Kidney (tissue), 14 donors: ENCODE data around the gene DACT2. TPM values are rescaled to one million over a fixed set of nuclear protein-coding genes. Genes with fewer than 3 reads are reported as not detected.

Source experiments
- DNase-seq, 5 donors: peaks; one replicate each; pipeline ENCODE4 v3.0.0-alpha.2; 2013 to 2020
- FAIRE-seq: peaks from 2 replicates; lab custom pipeline; 2012; peaks lifted over from hg19 to GRCh38; lab: Jason Lieb, UNC
- H3K27ac ChIP-seq, 2 donors: one replicate each; pipeline ENCODE4 v1.7.0; 2013; ENCODE audit warnings: low read depth in 2 of 2, low read length in 2 of 2, inconsistent platforms in 1 of 2
- H3K27me3 ChIP-seq: one replicate; pipeline ENCODE4 v1.7.1; 2013; ENCODE audit warnings: low read length, inconsistent platforms; ENCODE audit not compliant: control insufficient read depth, insufficient read depth
- H3K36me3 ChIP-seq, 3 donors: one replicate each; pipeline versions ENCODE4 v1.7.0 to v1.7.1; 2013; ENCODE audit warnings: low read length in 3 of 3, control low read depth in 1 of 3, inconsistent platforms in 1 of 3; ENCODE audit not compliant: insufficient read depth in 3 of 3, control insufficient read depth in 2 of 3
- H3K4me1 ChIP-seq, 3 donors: one replicate each; pipeline versions ENCODE4 v1.7.0 to v1.7.1; 2013; ENCODE audit warnings: low read length in 3 of 3, inconsistent platforms in 1 of 3, low read depth in 1 of 3; ENCODE audit not compliant: control insufficient read depth in 2 of 3, insufficient read depth in 2 of 3
- H3K4me3 ChIP-seq, 3 donors: one replicate each; pipeline versions ENCODE4 v1.7.0 to v1.8.1; 2013; ENCODE audit warnings: low read length in 3 of 3, control low read depth in 1 of 3, inconsistent platforms in 1 of 3
- H3K9ac ChIP-seq, 3 donors: one replicate each; pipeline versions ENCODE4 v1.7.0 to v1.7.1; 2013; ENCODE audit warnings: low read length in 3 of 3, control low read depth in 1 of 3, inconsistent platforms in 1 of 3
- H3K9me3 ChIP-seq, 3 donors: one replicate each; pipeline versions ENCODE4 v1.7.0 to v1.7.1; 2013; ENCODE audit warnings: low read length in 3 of 3, control low read depth in 1 of 3, inconsistent platforms in 1 of 3; ENCODE audit not compliant: control insufficient read depth in 2 of 3, insufficient read depth in 1 of 3
- CTCF ChIP-seq: IDR thresholded peaks from 3 replicates; pipeline ENCODE4 v1.5.1; 2012; ENCODE audit warnings: mild to moderate bottlenecking, moderate library complexity, borderline replicate concordance; ENCODE audit not compliant: insufficient read depth; ENCODE audit errors: extremely low read depth
- intact Hi-C: fragments of 100-400 bp; cut with DNase I; formaldehyde crosslinking; loops from one replicate; pipeline ENCODE4 v1.11.1; 2022
- polyA plus RNA-seq: library from polyadenylated mRNA; stranded (reverse); fragments of 350-450 nt; fragmentation: Illumina TruSeq; extraction: RNeasy Lipid Tissue Mini Kit (QIAGEN cat#74804); gene quantifications from one replicate; pipeline ENCODE4 v1.2.3, GENCODE V29; 2014; ENCODE audit warnings: low read depth, low replicate concordance; ENCODE audit not compliant: insufficient read depth
- total RNA-seq: library from RNA; stranded (reverse); fragmentation: NEBNext Ultra II Directional; extraction: Animal tissue kit (Norgen Biotek cat#: 25700); gene quantifications from one replicate; pipeline ENCODE4 v1.2.1, GENCODE V29; 2021
- donor health status: control.
- donor health status: control.
- donor health status: control.
- donor health status: control.
- donor health status: control.
- donor health status: DM: yes; HTN: yes; CAD: no.
- donor health status: Normal renal cell carcinoma (clear cell type).

DACT2 gene
- total and polyA plus RNA-seq, 2 donors from 2014 or later: 4.8 to 5.0 TPM

GRCh38 chr6:168303982-168304751 is 15.4 kb downstream of the DACT2 start:
- Histone ChIP-seq H3K9me3 (no peaks in the 10 kb centered on the region), H3K4me1 (peaks cover 0 to 7% (median 7%) of the 10 kb centered on the region in 3 donors), H3K27me3 (no peaks in the 10 kb centered on the region), H3K4me3 (no peak overlapping the region), H3K36me3 (no peaks in the 10 kb centered on the region), H3K9ac (no peak overlapping the region), H3K27ac (no peak overlapping the region)
- intact Hi-C loops: no loop called here
- no peak for TF ChIP-seq CTCF
- DNase-seq (no peak), FAIRE-seq (no peak)

- Histone ChIP-seq H3K4me1 (peaks cover 0 to 9% (median 7%) of the 10 kb centered on the region in 3 donors), H3K9me3 (no peaks in the 10 kb centered on the region), H3K36me3 (no peaks in the 10 kb centered on the region), H3K27me3 (no peaks in the 10 kb centered on the region), H3K9ac (no peak overlapping the region), H3K27ac (no peak overlapping the region), H3K4me3 (no peak overlapping the region)
- intact Hi-C loops: no loop called here
- DNase-seq: peak in 3 of 5 donors; percentile 52 to 66 (median 63)
- no peak for FAIRE-seq
- no peak for TF ChIP-seq CTCF
Measured at GRCh38 chr6:168302534-168302933, 17.0 kb downstream of the DACT2 start.

- intact Hi-C loops: no loop called here
- TF ChIP-seq CTCF: no peak
- H3K9ac ChIP-seq: no peak overlapping the region
- no peaks in the 10 kb centered on the region for H3K9me3 ChIP-seq
- H3K27ac ChIP-seq: peak overlapping the region in 1 of 2 donors; percentile 59
- no peaks in the 10 kb centered on the region for H3K36me3 ChIP-seq
- peak overlapping the region in 2 of 3 donors; percentile 10 to 51 for H3K4me3 ChIP-seq
- no peaks in the 10 kb centered on the region for H3K27me3 ChIP-seq
- no peak for FAIRE-seq
- peak; percentile 41 to 67 (median 48) for DNase-seq
- peaks cover 0 to 9% (median 7%) of the 10 kb centered on the region in 3 donors for H3K4me1 ChIP-seq
Measured at GRCh38 chr6:168301648-168302398, 17.8 kb downstream of the DACT2 start.
